SH-SY5Y (cell line): ENCODE results near the gene MED23.

Experiments
- GATA2 ChIP-seq: IDR thresholded peaks from 2 replicates; pipeline ENCODE4 v1.6.1; 2011; ENCODE audit warnings: mild to moderate bottlenecking, low read depth, low read length
- GATA3 ChIP-seq: IDR thresholded peaks from 2 replicates; pipeline ENCODE4 v1.6.1; 2011; ENCODE audit warnings: low read depth, mild to moderate bottlenecking, low read length, moderate library complexity

GRCh38 chr6:131575834-131576478 lies 52.1 kb downstream of the MED23 start:
- no peak for TF ChIP-seq GATA3
- no peak for TF ChIP-seq GATA2
